HepG2 (cell line): ENCODE measurements around the gene ARFIP2. TPM values are rescaled to one million over a fixed set of nuclear protein-coding genes. Genes with fewer than 3 reads are reported as not detected.

Experiments
- AKAP8 ChIP-seq: sonication (generic); formaldehyde crosslinking; IDR thresholded peaks from 2 replicates; pipeline ENCODE4 v1.5.1; 2020; ENCODE audit warnings: mild to moderate bottlenecking, missing genetic modification reagents
- E2F5 ChIP-seq: sonication (generic); formaldehyde crosslinking; conservative IDR thresholded peaks from 2 replicates; pipeline ENCODE4 v1.4.0; 2020; ENCODE audit warnings: missing genetic modification reagents
- ETS1 ChIP-seq: sonication (generic); formaldehyde crosslinking; IDR thresholded peaks from 2 replicates; pipeline ENCODE4 v1.4.0; 2020; ENCODE audit warnings: missing genetic modification reagents
- HOXD1 ChIP-seq: sonication (generic); formaldehyde crosslinking; IDR thresholded peaks from 2 replicates; pipeline ENCODE4 v1.5.0; 2020; ENCODE audit warnings: missing genetic modification reagents
- JUNB ChIP-seq: sonication (generic); formaldehyde crosslinking; IDR thresholded peaks from 2 replicates; pipeline ENCODE4 v1.8.0; 2022; ENCODE audit warnings: missing genetic modification reagents, mild to moderate bottlenecking, borderline replicate concordance
- MAFF ChIP-seq: IDR thresholded peaks from 2 replicates; pipeline ENCODE4 v1.6.1; 2011; ENCODE audit warnings: low read depth, low read length, improper control_type of control experiment
- MIXL1 ChIP-seq: IDR thresholded peaks from 2 replicates; pipeline ENCODE4 v1.6.1; 2016
- NAIF1 ChIP-seq: sonication (generic); formaldehyde crosslinking; IDR thresholded peaks from 2 replicates; pipeline ENCODE4 v1.5.0; 2020; ENCODE audit warnings: mild to moderate bottlenecking, missing genetic modification reagents, borderline replicate concordance
- NFE2 ChIP-seq: sonication (generic); formaldehyde crosslinking; IDR thresholded peaks from 2 replicates; pipeline ENCODE4 v1.4.0; 2020; ENCODE audit warnings: missing genetic modification reagents
- PPARG ChIP-seq: conservative IDR thresholded peaks from 2 replicates; pipeline ENCODE4 v1.6.1; 2016; ENCODE audit warnings: missing biosample characterization, missing genetic modification reagents
- SKI ChIP-seq: fragments of 450-650 bp; IDR thresholded peaks from one replicate; pipeline ENCODE4 v1.6.1; 2018; ENCODE audit warnings: mild to moderate bottlenecking; ENCODE audit not compliant: partially characterized antibody
- SOX6 ChIP-seq, 2 experiments: fragments of 450-650 bp in 1 of 2; sonication (generic) in 1 of 2; formaldehyde crosslinking in 1 of 2; IDR thresholded peaks; 2 replicates each; pipeline versions ENCODE4 v1.4.0 to v1.6.1; 2017 to 2020; ENCODE audit warnings: antibody characterized with exemption in 1 of 2, mild to moderate bottlenecking in 1 of 2, missing genetic modification reagents in 1 of 2
- STAG1 ChIP-seq: sonication (generic); formaldehyde crosslinking; IDR thresholded peaks from 2 replicates; pipeline ENCODE4 v1.4.0; 2020; ENCODE audit warnings: missing genetic modification reagents
- TFAP4 ChIP-seq: sonication (generic); IDR thresholded peaks from 2 replicates; pipeline ENCODE4 v1.6.1; 2016; ENCODE audit warnings: low read depth, borderline replicate concordance
- THAP7 ChIP-seq: sonication (generic); formaldehyde crosslinking; IDR thresholded peaks from 2 replicates; pipeline ENCODE4 v1.8.1; 2023; ENCODE audit warnings: mild to moderate bottlenecking, missing genetic modification reagents
- ZBTB7B ChIP-seq: sonication (generic); formaldehyde crosslinking; IDR thresholded peaks from 2 replicates; pipeline ENCODE4 v1.4.0; 2020; ENCODE audit warnings: missing genetic modification reagents
- ZNF580 ChIP-seq: IDR thresholded peaks from 2 replicates; pipeline ENCODE4 v1.6.1; 2016; ENCODE audit warnings: low read depth, borderline replicate concordance
- ZNF615 ChIP-seq: sonication (generic); formaldehyde crosslinking; IDR thresholded peaks from 2 replicates; pipeline ENCODE4 v1.5.0; 2020; ENCODE audit warnings: mild to moderate bottlenecking, missing genetic modification reagents, borderline replicate concordance
- ZNF770 ChIP-seq: sonication (generic); formaldehyde crosslinking; IDR thresholded peaks from 2 replicates; pipeline ENCODE4 v1.5.0; 2020; ENCODE audit warnings: mild to moderate bottlenecking, missing genetic modification reagents
- ZSCAN9 ChIP-seq: IDR thresholded peaks from 2 replicates; pipeline ENCODE4 v1.6.1; 2016; ENCODE audit warnings: borderline replicate concordance
- polyA plus RNA-seq, 8 experiments: library from polyadenylated mRNA; depleted of rRNA in 3 of 8; stranded (reverse) in 7 of 8; unstranded in 1 of 8; fragments of >200 nt; fragmentation: Illumina TruSeq in 4 of 8; extraction: Trizol in 4 of 8; gene quantifications; 2 replicates each; pipeline versions ENCODE4 v1.2.1 to v1.2.3, GENCODE V29; 2011 to 2016; ENCODE audit warnings: low read depth in 4 of 8, missing spikeins in 1 of 8, mixed read lengths in 1 of 8; ENCODE audit not compliant: insufficient read depth in 1 of 8
- total RNA-seq, 5 experiments: library from RNA; depleted of rRNA; stranded (reverse); fragments of >200 nt; fragmentation: Illumina TruSeq; extraction: Trizol; gene quantifications; 2 replicates each; pipeline ENCODE4 v1.2.3, GENCODE V29; 2016; ENCODE audit warnings: low read depth in 1 of 5

ARFIP2 gene
- total and polyA plus RNA-seq, 2 of the 13 experiments (the other 11 are each of a cell fraction or from before 2014, with no cell fraction given) = 56.6 to 60.2 TPM

GRCh38 chr11:6481012-6481923, at the start of gene ARFIP2, which contains the start of gene TIMM10B (continued):
- peak; percentile 65; the same call in 1 of the 2 replicates for TF ChIP-seq ZSCAN9 (CRISPR knock-in tag)
- no peak for TF ChIP-seq E2F5 (CRISPR knock-in tag)
- TF ChIP-seq NAIF1 (CRISPR knock-in tag) = peak; percentile 98
- peak; percentile 38 for TF ChIP-seq SKI
- no peak for TF ChIP-seq ETS1 (CRISPR knock-in tag)
- peak; percentile 45; the same call in 1 of the 2 replicates for TF ChIP-seq AKAP8
- TF ChIP-seq SOX6 (IDR thresholded peaks at IDR 0.05) = no peak
- TF ChIP-seq SOX6 (CRISPR knock-in tag; IDR thresholded peaks at IDR 0.05) = peak; percentile 71
- no peak for TF ChIP-seq ZBTB7B (CRISPR knock-in tag)
- peak; percentile 40; the same call in 1 of the 2 replicates for TF ChIP-seq JUNB (CRISPR knock-in tag)
- TF ChIP-seq TFAP4 = peak; percentile 31; the same call in 1 of the 2 replicates
- TF ChIP-seq THAP7 (CRISPR knock-in tag) = 0 out of 2 replicates have a peak, but pooled peaks have one; percentile 55
- TF ChIP-seq ZNF770 = no peak
- TF ChIP-seq NFE2 (CRISPR knock-in tag) = no peak
- TF ChIP-seq MIXL1 (CRISPR knock-in tag) = peak; percentile 39; the same call in 1 of the 2 replicates
- TF ChIP-seq HOXD1 (CRISPR knock-in tag) = peak; percentile 59; the same call in 1 of the 2 replicates
- peak; percentile 1; the same call in 1 of the 2 replicates for TF ChIP-seq MAFF
- TF ChIP-seq PPARG = 0 out of 2 replicates have a peak, but pooled peaks have one; percentile 48
- no peak for TF ChIP-seq STAG1 (CRISPR knock-in tag)
- TF ChIP-seq ZNF580 (CRISPR knock-in tag) = peak; percentile 69; the same call in 1 of the 2 replicates
- 0 out of 2 replicates have a peak, but pooled peaks have one; percentile 56 for TF ChIP-seq ZNF615 (CRISPR knock-in tag)
